CD4-positive, alpha-beta T cell treated with Interleukin-15 for 4 hours (primary cell): ENCODE measurements around the gene PCDHGA11.
"Not testable (repeated sequence)": the region's sequence is repeated elsewhere in the genome, so short reads cannot be mapped to it uniquely, and the experiment has no call there.

Experiments used
- DNase-seq: peaks from one replicate; pipeline ENCODE4 v3.0.0-alpha.2; 2020; ENCODE audit warnings: low spot score

The PCDHGA11 gene

GRCh38 chr5:141431286-141431685, 10.4 kb downstream of the PCDHGA11 start:
- no peak for DNase-seq

DNA sequence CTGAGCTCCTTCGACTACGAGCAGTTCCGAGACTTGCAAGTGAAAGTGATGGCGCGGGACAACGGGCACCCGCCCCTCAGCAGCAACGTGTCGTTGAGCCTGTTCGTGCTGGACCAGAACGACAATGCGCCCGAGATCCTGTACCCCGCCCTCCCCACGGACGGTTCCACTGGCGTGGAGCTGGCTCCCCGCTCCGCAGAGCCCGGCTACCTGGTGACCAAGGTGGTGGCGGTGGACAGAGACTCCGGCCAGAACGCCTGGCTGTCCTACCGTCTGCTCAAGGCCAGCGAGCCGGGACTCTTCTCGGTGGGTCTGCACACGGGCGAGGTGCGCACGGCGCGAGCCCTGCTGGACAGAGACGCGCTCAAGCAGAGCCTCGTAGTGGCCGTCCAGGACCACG, 11.5 kb downstream of the PCDHGA11 start:
- not testable (repeated sequence) for DNase-seq

DNA sequence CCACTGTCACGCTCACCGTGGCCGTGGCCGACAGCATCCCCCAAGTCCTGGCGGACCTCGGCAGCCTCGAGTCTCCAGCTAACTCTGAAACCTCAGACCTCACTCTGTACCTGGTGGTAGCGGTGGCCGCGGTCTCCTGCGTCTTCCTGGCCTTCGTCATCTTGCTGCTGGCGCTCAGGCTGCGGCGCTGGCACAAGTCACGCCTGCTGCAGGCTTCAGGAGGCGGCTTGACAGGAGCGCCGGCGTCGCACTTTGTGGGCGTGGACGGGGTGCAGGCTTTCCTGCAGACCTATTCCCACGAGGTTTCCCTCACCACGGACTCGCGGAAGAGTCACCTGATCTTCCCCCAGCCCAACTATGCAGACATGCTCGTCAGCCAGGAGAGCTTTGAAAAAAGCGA, 11.9 kb downstream of the PCDHGA11 start:
- not testable (repeated sequence) for DNase-seq

GRCh38 chr5:141434006-141434405, 13.2 kb downstream of the PCDHGA11 start:
- DNase-seq, result no peak

GRCh38 chr5:141437221-141437620, 16.4 kb downstream of the PCDHGA11 start:
- DNase-seq, result no peak

GRCh38 chr5:141439411-141440141, 18.7 kb downstream of the PCDHGA11 start:
- DNase-seq, result no peak

DNA sequence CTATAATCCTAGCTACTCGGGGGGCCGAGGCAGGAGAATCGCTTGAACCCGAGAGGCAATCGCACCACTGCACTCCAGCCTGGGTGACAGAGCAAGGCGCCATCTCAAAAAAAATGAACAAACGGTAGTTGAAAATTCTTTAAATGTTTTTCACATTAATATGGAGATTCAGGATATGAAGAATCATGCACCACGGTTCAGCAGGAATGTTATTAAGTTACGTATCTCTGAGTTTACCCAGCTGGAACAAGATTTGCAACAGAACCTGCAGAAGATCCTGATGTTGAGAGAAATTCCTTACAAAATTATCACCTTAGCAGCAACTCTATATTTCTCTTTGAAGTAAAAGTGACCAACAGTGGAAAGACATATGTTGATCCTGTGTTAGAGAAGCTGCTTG, 19.5 kb downstream of the PCDHGA11 start:
- no peak for DNase-seq

GRCh38 chr5:141441571-141442170, 20.8 kb downstream of the PCDHGA11 start:
- no peak for DNase-seq

DNA sequence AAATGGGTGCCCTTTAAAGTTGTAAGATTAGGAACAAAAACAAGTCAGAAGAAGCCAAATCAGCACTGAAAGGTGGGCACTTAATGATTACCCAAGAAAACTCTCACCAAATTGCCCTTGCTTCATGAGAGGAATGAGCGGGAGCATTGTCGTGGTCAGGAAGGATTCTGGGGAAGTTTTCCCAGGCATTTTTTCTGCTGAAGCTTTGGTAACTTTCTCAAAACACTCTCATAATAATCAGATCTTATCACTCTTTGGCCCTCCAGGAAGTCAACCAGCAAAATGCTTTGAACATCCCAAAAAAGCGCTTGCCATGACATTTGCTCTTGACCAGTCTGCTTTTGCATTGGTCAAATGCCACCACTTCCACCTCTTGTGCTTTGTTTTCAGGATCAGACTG, 44.5 kb downstream of the PCDHGA11 start:
- no peak for DNase-seq
